CD4-positive, alpha-beta memory T cell (primary cell): ENCODE results near the gene DRAM2. TPM values are rescaled to one million over a fixed set of nuclear protein-coding genes. Genes with fewer than 3 reads are reported as not detected.
A peak's percentile ranks its signal among the peaks of the same experiment; 100 is the strongest.

Source experiments
- CTCF ChIA-PET: fragments of 350-600 bp; sonication (Branson Sonifier 250); formaldehyde crosslinking; loops from one replicate; lab custom pipeline; 2021; ENCODE audit warnings: inconsistent platforms; ENCODE audit not compliant: partially characterized antibody; lab: Charles Lee
- POLR2A ChIA-PET: fragments of 350-600 bp; sonication (Branson Sonifier 250); formaldehyde crosslinking; loops from one replicate; lab custom pipeline; 2021; ENCODE audit not compliant: partially characterized antibody; lab: Charles Lee
- DNase-seq, 5 donors: peaks; one replicate each; pipeline versions ENCODE4 v3.0.0 to v3.0.0-alpha.2; 2020 to 2022; ENCODE audit warnings: mixed read lengths in 1 of 5
- H3K27ac ChIP-seq: one replicate; pipeline ENCODE4 v1.7.0; 2013; ENCODE audit warnings: low read depth, low read length
- H3K27me3 ChIP-seq: 2 replicates; pipeline ENCODE4 v1.7.0; 2013; ENCODE audit warnings: mild to moderate bottlenecking, low read length, moderate library complexity; ENCODE audit not compliant: insufficient read depth
- H3K36me3 ChIP-seq: 2 replicates; pipeline ENCODE4 v1.7.0; 2013; ENCODE audit warnings: mild to moderate bottlenecking, low read length, moderate library complexity; ENCODE audit not compliant: insufficient read depth
- H3K4me1 ChIP-seq: 2 replicates; pipeline ENCODE4 v1.7.0; 2013; ENCODE audit warnings: mild to moderate bottlenecking, low read length, moderate library complexity; ENCODE audit not compliant: insufficient read depth
- H3K4me3 ChIP-seq, 2 donors: one replicate each; pipeline ENCODE4 v1.7.0; 2013; ENCODE audit warnings: low read length in 2 of 2, mild to moderate bottlenecking in 1 of 2
- H3K9me3 ChIP-seq, 2 donors: one replicate each; pipeline ENCODE4 v1.7.0; 2013; ENCODE audit warnings: low read length in 2 of 2, control low read depth in 1 of 2; ENCODE audit not compliant: control insufficient read depth in 1 of 2
- H3K27ac Mint-ChIP-seq, 7 donors: one replicate each; pipeline ENCODE4 v1.8.0; 2020 to 2021; ENCODE audit warnings: mixed read lengths in 7 of 7, mild to moderate bottlenecking in 6 of 7, inconsistent platforms in 3 of 7, moderate library complexity in 3 of 7
- H3K27me3 Mint-ChIP-seq, 2 donors: one replicate each; pipeline ENCODE4 v1.8.0; 2020 to 2021; ENCODE audit warnings: mixed read lengths in 2 of 2
- H3K36me3 Mint-ChIP-seq, 2 donors: one replicate each; pipeline ENCODE4 v1.8.0; 2020 to 2021; ENCODE audit warnings: mixed read lengths in 2 of 2, inconsistent platforms in 1 of 2, mild to moderate bottlenecking in 1 of 2
- H3K4me1 Mint-ChIP-seq, 4 donors: one replicate each; pipeline ENCODE4 v1.8.0; 2020 to 2021; ENCODE audit warnings: mixed read lengths in 4 of 4, mild to moderate bottlenecking in 1 of 4
- H3K4me3 Mint-ChIP-seq, 8 donors: one replicate each; pipeline ENCODE4 v1.8.0; 2020 to 2021; ENCODE audit warnings: mixed read lengths in 8 of 8, mild to moderate bottlenecking in 7 of 8, moderate library complexity in 6 of 8, inconsistent platforms in 3 of 8
- H3K9me3 Mint-ChIP-seq, 8 donors: one replicate each; pipeline ENCODE4 v1.8.0; 2020 to 2021; ENCODE audit warnings: mixed read lengths in 8 of 8, mild to moderate bottlenecking in 5 of 8, inconsistent platforms in 3 of 8, moderate library complexity in 1 of 8
- intact Hi-C: fragments of 100-400 bp; cut with micrococcal nuclease; formaldehyde crosslinking; loops from one replicate; pipeline ENCODE4 v1.15.1; 2023
- polyA plus RNA-seq, 2 donors: library from polyadenylated mRNA; unstranded; fragments of 300-500 nt; fragmentation: Illumina TruSeq; gene quantifications; one replicate each; pipeline ENCODE4 v1.2.3, GENCODE V29; 2021
- total RNA-seq, 2 experiments: library from RNA; stranded (reverse); gene quantifications; one replicate each; pipeline ENCODE4 v1.2.3, GENCODE V29; 2021

Gene DRAM2
- total and polyA plus RNA-seq, 4 experiments from 2014 or later = 37.5 to 101 (median 57.9) TPM

DNA sequence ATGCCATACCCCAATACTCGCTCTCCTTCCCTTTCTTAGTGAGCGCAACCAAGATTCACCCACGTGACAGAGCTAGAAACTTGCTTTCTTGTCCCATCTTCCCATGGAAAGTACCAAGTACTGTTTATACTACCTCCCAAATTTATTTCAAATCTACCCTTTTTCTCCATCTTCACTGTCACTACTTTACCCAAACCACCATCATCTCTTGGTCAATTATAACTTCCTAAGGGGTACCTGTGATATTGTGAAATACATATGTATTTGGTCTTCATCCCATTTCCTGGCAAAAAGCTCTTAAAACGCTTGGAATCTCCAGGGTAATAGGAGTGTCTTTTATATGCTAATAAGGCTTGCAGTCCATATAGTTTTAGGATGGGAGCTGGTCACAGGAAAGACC lies 8.2 kb downstream of the DRAM2 start:
- Mint-ChIP-seq H3K4me1 (peaks cover 5 to 16% (median 14%) of the 10 kb centered on the region in 4 donors), H3K27me3 (no peaks in the 10 kb centered on the region), H3K27ac (no peak overlapping the region), H3K4me3 (no peak overlapping the region), H3K36me3 (peaks cover 46 to 49% of the 10 kb centered on the region in 2 donors), H3K9me3 (no peaks in the 10 kb centered on the region)
- Histone ChIP-seq H3K9me3 (no peaks in the 10 kb centered on the region), H3K4me1 (no peaks in the 10 kb centered on the region), H3K27me3 (no peaks in the 10 kb centered on the region), H3K27ac (no peak overlapping the region), H3K36me3 (peaks cover 16% of the 10 kb centered on the region), H3K4me3 (no peak overlapping the region)
- CTCF ChIA-PET = no interaction called here
- DNase-seq = no peak
- intact Hi-C loops = no loop called here
- POLR2A ChIA-PET = interaction anchor here (0.8 kb wide), 1 partner anchor 69 kb away, joined by 3 read pairs; the partner anchor contains the start of gene DENND2D

DNA sequence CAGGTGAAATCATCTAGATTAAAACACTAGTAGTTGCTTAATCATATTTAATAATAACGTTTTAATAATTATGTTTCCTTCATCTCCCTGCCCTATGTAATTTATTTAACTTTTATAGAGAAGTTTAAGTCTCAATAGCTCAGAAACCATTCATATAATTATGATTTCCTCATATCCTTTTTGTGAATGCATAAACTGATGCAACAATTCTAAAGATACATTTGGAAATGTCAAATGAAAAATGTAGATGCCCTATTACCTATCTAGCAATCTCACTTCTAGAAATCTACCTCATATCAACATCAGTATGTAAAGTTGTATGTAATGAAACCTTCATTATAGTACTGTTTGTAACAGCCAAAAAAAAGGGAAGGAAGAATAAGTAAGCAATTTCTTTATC lies 10.5 kb downstream of the DRAM2 start:
- CTCF ChIA-PET = no interaction called here
- no peak for DNase-seq
- Histone ChIP-seq H3K4me3 (no peak overlapping the region), H3K27me3 (no peaks in the 10 kb centered on the region), H3K4me1 (no peaks in the 10 kb centered on the region), H3K36me3 (peaks cover 15% of the 10 kb centered on the region), H3K9me3 (no peaks in the 10 kb centered on the region), H3K27ac (no peak overlapping the region)
- Mint-ChIP-seq H3K4me1 (peaks cover 5 to 14% (median 13%) of the 10 kb centered on the region in 4 donors), H3K36me3 (peaks cover 43 to 50% of the 10 kb centered on the region in 2 donors), H3K4me3 (no peak overlapping the region), H3K27ac (peak overlapping the region in 2 of 7 donors; percentile 6 to 69), H3K27me3 (no peaks in the 10 kb centered on the region), H3K9me3 (no peaks in the 10 kb centered on the region)
- POLR2A ChIA-PET = no interaction called here
- intact Hi-C loops = no loop called here

DNA sequence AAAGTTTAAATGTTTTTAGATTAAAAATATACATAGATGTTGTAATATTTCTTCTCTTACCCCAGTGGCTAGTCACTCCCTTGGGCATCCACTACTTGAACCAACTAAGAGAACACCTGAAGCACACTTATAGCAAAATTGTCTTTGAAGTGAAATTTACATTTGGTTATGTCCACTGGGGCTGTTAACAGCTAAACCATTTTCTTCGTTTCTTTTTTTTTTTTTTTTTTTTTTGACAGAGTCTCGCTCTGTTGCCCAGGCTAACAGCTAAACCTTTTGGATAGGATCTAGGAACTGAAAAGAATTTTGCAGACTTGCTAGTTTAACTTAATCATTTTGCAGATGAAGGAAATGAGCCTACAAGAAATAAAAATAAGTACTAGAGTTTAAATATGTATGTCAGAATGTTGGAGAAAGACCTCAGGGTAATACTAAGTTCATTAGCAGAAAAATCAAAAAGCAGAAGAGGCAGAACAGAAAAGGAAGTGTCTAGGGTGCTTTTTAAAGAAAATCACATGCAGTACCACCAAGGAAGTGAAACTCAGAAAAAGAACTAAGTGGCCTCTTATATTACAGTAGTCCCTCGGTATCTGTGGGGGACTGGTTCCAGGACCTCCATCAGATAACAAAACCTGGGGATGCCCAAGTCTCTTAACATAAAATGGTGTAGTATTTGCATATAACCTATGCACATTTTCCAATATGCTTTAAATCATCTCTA lies 11.8 kb downstream of the DRAM2 start:
- Histone ChIP-seq H3K4me1 (no peaks in the 10 kb centered on the region), H3K9me3 (no peaks in the 10 kb centered on the region), H3K27me3 (no peaks in the 10 kb centered on the region), H3K36me3 (peaks cover 21% of the 10 kb centered on the region), H3K27ac (no peak overlapping the region), H3K4me3 (no peak overlapping the region)
- Mint-ChIP-seq H3K4me3 (no peak overlapping the region), H3K36me3 (peaks cover 47 to 57% of the 10 kb centered on the region in 2 donors), H3K27me3 (no peaks in the 10 kb centered on the region), H3K9me3 (no peaks in the 10 kb centered on the region), H3K4me1 (peaks cover 5 to 14% (median 12%) of the 10 kb centered on the region in 4 donors), H3K27ac (peak overlapping the region in 2 of 7 donors; percentile 66 to 76)
- DNase-seq = no peak
- intact Hi-C loops = no loop called here
- POLR2A ChIA-PET = interaction anchor here (1.0 kb wide), 1 partner anchor 19 kb away, joined by 3 read pairs; no protein-coding TSS in a partner anchor
- CTCF ChIA-PET = no interaction called here

DNA sequence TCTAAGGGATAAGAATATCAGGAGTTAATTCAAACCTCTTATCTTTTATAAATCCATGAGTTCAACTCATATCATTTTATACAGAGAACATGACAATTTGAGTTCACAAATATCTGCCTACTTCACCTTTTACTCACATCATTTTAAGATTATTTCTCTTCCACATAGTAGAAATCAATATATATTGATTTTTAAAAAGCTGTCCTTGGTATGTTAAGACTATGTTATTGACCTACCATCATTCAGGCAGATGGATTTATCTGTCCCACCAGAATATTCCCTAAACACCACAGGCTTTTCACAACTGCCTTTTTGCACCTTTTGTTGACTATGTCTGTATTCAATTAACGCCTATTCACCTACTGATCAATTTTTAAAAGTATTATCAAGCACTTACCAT lies 13.5 kb downstream of the DRAM2 start:
- Mint-ChIP-seq H3K36me3 (peaks cover 55 to 69% of the 10 kb centered on the region in 2 donors), H3K27ac (peak overlapping the region in 1 of 7 donors; percentile 65), H3K4me3 (no peak overlapping the region), H3K4me1 (peaks cover 0 to 11% (median 9%) of the 10 kb centered on the region in 4 donors), H3K9me3 (no peaks in the 10 kb centered on the region), H3K27me3 (no peaks in the 10 kb centered on the region)
- no peak overlapping the region for H3K27ac ChIP-seq
- no peaks in the 10 kb centered on the region for H3K4me1 ChIP-seq
- intact Hi-C loops = no loop called here
- POLR2A ChIA-PET = interaction anchor here (1.5 kb wide), 1 partner anchor 13 kb away, joined by 4 read pairs; the partner anchor contains the start of genes CEPT1 and DRAM2
- H3K9me3 ChIP-seq = no peaks in the 10 kb centered on the region
- H3K36me3 ChIP-seq = peaks cover 21% of the 10 kb centered on the region
- CTCF ChIA-PET = no interaction called here
- H3K27me3 ChIP-seq = no peaks in the 10 kb centered on the region
- no peak for DNase-seq
- no peak overlapping the region for H3K4me3 ChIP-seq

DNA sequence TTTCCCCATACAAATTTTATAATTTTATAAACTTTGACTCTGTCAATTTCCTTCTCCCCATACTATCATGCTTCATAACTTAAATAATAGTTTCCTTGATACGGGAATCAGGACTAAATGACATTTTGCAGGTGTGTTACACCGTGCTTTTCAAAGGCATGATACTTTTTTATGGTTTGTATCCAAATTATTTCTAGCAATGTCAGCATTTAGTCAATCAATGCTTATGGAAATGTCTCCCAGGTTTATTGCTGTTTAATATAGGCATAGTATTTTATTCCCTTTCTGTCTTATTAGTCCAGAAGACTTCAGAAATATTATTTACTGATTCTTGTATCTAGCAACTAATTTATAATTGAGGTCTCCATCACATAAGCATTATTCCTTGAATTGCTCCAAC lies 23.4 kb downstream of the DRAM2 start:
- ChIA-PET CTCF (no interaction called here), POLR2A (no interaction called here)
- H3K4me1 Mint-ChIP-seq = no peaks in the 10 kb centered on the region
- peaks cover 30% of the 10 kb centered on the region for H3K36me3 ChIP-seq
- H3K27me3 ChIP-seq = no peaks in the 10 kb centered on the region
- H3K4me1 ChIP-seq = no peaks in the 10 kb centered on the region
- no peaks in the 10 kb centered on the region for H3K27me3 Mint-ChIP-seq
- peaks cover 0 to 2% (median 0%) of the 10 kb centered on the region in 8 donors for H3K9me3 Mint-ChIP-seq
- H3K4me3 Mint-ChIP-seq = no peak overlapping the region
- DNase-seq = no peak
- intact Hi-C loops = no loop called here
- no peak overlapping the region for H3K27ac Mint-ChIP-seq
- no peaks in the 10 kb centered on the region for H3K9me3 ChIP-seq
- peaks cover 48 to 54% of the 10 kb centered on the region in 2 donors for H3K36me3 Mint-ChIP-seq
- H3K27ac ChIP-seq = no peak overlapping the region
- no peak overlapping the region for H3K4me3 ChIP-seq

DNA sequence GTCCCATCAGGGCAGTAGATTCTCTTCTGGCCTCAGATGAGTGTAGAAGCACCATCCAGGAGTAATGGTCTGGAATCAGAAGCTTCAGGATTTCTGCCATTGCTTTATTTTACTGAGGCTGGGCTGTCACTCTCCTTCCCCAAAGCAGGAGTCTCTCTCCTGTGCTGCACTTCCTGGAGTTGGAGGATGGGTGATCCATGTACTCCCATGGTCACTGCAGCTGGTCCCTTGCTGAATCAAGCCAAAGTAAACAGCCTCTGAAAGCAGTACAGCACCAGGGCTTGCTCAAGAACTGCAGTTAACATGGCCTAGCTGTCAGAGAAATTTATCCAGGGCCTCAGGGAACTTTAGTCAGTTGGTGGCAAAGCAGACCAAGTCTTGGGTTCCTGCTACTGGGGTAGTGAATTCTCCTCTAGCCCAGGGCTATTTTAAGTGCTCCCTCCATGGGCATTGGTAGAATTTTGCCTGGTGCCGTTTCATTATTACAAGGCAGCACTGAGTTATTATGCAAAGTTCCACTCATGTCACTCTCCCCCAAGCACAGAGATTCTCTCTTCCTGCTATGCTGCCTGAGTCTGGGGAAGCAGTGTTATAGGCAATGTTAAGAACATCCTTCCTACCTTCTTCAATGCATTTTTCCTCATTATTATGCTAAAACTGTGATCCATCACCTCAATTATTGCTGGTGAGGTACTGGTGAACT lies 29.5 kb downstream of the DRAM2 start:
- Histone ChIP-seq H3K4me3 (no peak overlapping the region), H3K27ac (no peak overlapping the region), H3K4me1 (no peaks in the 10 kb centered on the region), H3K36me3 (no peaks in the 10 kb centered on the region), H3K9me3 (peaks cover 0 to 4% of the 10 kb centered on the region in 2 donors), H3K27me3 (no peaks in the 10 kb centered on the region)
- H3K36me3 Mint-ChIP-seq = peaks cover 23% of the 10 kb centered on the region in 2 donors
- intact Hi-C loops = no loop called here
- no peaks in the 10 kb centered on the region for H3K4me1 Mint-ChIP-seq
- POLR2A ChIA-PET = interaction anchor here (1.6 kb wide), 1 partner anchor 17 kb away, joined by 3 read pairs; no protein-coding TSS in a partner anchor
- DNase-seq = no peak
- peaks cover 0 to 2% of the 10 kb centered on the region in 2 donors for H3K27me3 Mint-ChIP-seq
- H3K27ac Mint-ChIP-seq = no peak overlapping the region
- peaks cover 0 to 29% (median 23%) of the 10 kb centered on the region in 8 donors for H3K9me3 Mint-ChIP-seq
- CTCF ChIA-PET = no interaction called here
- H3K4me3 Mint-ChIP-seq = no peak overlapping the region

DNA sequence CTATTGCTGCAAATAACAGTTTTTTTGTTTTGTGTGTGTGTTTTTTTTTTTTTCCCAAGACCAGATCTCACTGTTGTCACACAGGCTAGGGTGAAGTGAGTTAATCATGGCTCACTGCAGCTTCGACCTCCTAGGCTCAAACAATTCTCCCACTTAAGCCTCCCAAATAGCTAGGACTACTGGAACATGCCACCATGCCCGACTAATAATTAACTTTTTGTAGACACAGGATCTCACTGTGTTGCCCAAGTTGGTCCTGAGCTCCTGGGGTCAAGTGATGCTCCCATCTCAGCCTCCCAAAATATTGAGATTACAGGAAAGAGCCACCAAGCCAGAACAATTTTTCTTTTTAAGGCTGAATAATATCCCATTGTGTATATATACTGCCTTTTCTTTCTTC lies 34.9 kb downstream of the DRAM2 start:
- no peaks in the 10 kb centered on the region for H3K4me1 ChIP-seq
- Mint-ChIP-seq H3K4me1 (no peaks in the 10 kb centered on the region), H3K27ac (no peak overlapping the region), H3K4me3 (no peak overlapping the region), H3K9me3 (peaks cover 5 to 53% (median 34%) of the 10 kb centered on the region in 8 donors), H3K27me3 (peaks cover 0 to 2% of the 10 kb centered on the region in 2 donors), H3K36me3 (peaks cover 5 to 7% of the 10 kb centered on the region in 2 donors)
- no peaks in the 10 kb centered on the region for H3K36me3 ChIP-seq
- POLR2A ChIA-PET = no interaction called here
- CTCF ChIA-PET = no interaction called here
- H3K9me3 ChIP-seq = peaks cover 0 to 4% of the 10 kb centered on the region in 2 donors
- H3K4me3 ChIP-seq = no peak overlapping the region
- intact Hi-C loops = no loop called here
- no peak overlapping the region for H3K27ac ChIP-seq
- H3K27me3 ChIP-seq = no peaks in the 10 kb centered on the region
- no peak for DNase-seq
